Tibial nerve (tissue), 3 donors: Measurements from ENCODE around the gene CCN2.

Experiments used
- CTCF ChIP-seq, 5 experiments: fragments of 200-600 bp in 3 of 5; fragments of 450-650 bp in 2 of 5; sonication (generic) in 3 of 5; IDR thresholded peaks; one replicate each; pipeline ENCODE4 v1.5.1; 2016 to 2019; ENCODE audit warnings: antibody characterized with exemption in 5 of 5, mild to moderate bottlenecking in 3 of 5, moderate library complexity in 2 of 5
- POLR2A ChIP-seq, 2 donors: fragments of 450-650 bp; IDR thresholded peaks; one replicate each; pipeline ENCODE4 v1.6.1; 2017; ENCODE audit warnings: antibody characterized with exemption in 2 of 2, mild to moderate bottlenecking in 2 of 2, moderate library complexity in 2 of 2

GRCh38 chr6:131958542-131959470 is 7.6 kb upstream of the CCN2 start:
- TF ChIP-seq POLR2A (IDR thresholded peaks at IDR 0.05) = no peak
- TF ChIP-seq CTCF (IDR thresholded peaks at IDR 0.05) = no peak
